Activated naive CD8-positive, alpha-beta T cell treated with anti-CD3 and anti-CD28 coated beads, Interleukin-2, amount 10 ng/mL, durations not matched to agents 7 days and 5 days (primary cell): Measurements from ENCODE around the gene ZBTB7C. TPM values are rescaled to one million over a fixed set of nuclear protein-coding genes. Genes with fewer than 3 reads are reported as not detected.

Experiments used
- ATAC-seq: fragments of 150-1000 bp; cut with Tn5 transposase; one replicate; pipeline ENCODE4 v1.10.0; 2021; ENCODE audit warnings: low read depth, moderate library complexity
- POLR2A ChIA-PET: fragments of 350-600 bp; sonication (Branson Sonifier 250); formaldehyde crosslinking; loops from one replicate; lab custom pipeline; 2021; ENCODE audit warnings: antibody characterized with exemption; lab: Charles Lee
- DNase-seq: peaks from one replicate; pipeline ENCODE4 v3.0.0; 2021
- H3K27ac Mint-ChIP-seq: one replicate; pipeline ENCODE4 v1.8.0; 2022; ENCODE audit warnings: mild to moderate bottlenecking, mixed read lengths
- H3K27me3 Mint-ChIP-seq: one replicate; pipeline ENCODE4 v1.8.0; 2022; ENCODE audit warnings: mild to moderate bottlenecking, moderate library complexity, mixed read lengths
- H3K36me3 Mint-ChIP-seq: one replicate; pipeline ENCODE4 v1.8.0; 2021; ENCODE audit warnings: mild to moderate bottlenecking, mixed read lengths
- H3K4me1 Mint-ChIP-seq: one replicate; pipeline ENCODE4 v1.8.0; 2021; ENCODE audit warnings: mixed read lengths
- H3K4me3 Mint-ChIP-seq: one replicate; pipeline ENCODE4 v1.8.0; 2022; ENCODE audit warnings: mild to moderate bottlenecking, moderate library complexity, mixed read lengths
- H3K9me3 Mint-ChIP-seq: one replicate; pipeline ENCODE4 v1.8.0; 2021; ENCODE audit warnings: mixed read lengths
- total RNA-seq, 2 experiments: library from RNA; stranded (reverse); gene quantifications; one replicate each; pipeline ENCODE4 v1.2.3, GENCODE V29; 2021

The ZBTB7C gene
- total RNA-seq, 2 experiments from 2014 or later = not detected

DNA sequence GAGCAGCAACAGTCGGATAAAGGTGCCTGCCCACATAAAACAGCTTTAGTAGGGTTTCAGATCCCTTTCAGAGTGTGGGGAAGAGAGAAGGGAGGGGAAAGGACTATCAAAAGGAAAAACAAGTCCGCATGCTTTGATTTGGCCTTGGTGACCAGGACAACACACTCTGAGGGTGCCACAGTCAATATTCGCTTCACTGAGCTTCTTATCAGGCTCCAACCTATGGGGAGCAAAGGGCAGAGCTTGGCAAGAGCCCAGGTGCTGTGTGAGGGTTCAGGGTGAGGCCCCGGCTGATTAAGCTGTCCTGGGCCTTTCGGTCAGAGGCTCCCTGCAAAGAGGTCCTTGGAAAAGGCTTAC is 241.3 kb downstream of the ZBTB7C start:
- POLR2A ChIA-PET = no interaction called here

DNA sequence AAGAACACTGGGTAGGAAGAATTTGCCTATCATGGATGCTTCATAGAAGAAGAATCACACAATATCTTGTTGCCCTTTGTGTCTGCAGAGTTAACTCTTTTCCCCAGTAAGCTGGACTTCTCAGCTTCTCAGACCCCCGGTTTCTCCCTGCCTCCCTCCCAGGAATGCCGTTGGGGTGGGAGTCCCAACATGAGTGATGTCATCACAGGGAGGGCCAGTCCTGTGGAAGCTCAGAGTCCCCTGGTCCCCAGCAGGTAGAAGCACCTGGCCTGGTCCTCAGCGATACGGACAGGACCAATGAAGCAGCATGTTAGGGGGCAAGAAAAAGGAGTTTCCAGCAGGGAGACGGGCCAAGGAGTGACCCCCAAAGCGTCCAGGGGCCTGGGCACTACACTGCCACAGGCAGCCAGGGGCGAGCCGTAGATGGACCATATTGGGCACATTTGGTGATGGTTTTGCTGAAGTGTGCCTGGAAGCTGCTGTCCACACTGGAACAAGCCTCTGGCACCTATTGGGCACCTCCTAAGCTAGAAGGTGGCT is 242.8 kb downstream of the ZBTB7C start:
- Mint-ChIP-seq H3K9me3 (no peaks in the 10 kb centered on the region), H3K36me3 (no peaks in the 10 kb centered on the region), H3K27me3 (peaks cover 26% of the 10 kb centered on the region), H3K27ac (no peak overlapping the region), H3K4me3 (no peak overlapping the region), H3K4me1 (peaks cover 5% of the 10 kb centered on the region)
- POLR2A ChIA-PET = no interaction called here
- no peak for DNase-seq
- ATAC-seq = no peak

More for the DNA sequence above, 241.3 kb downstream of the ZBTB7C start:
- Mint-ChIP-seq H3K27me3 (peaks cover 23% of the 10 kb centered on the region), H3K4me3 (no peak overlapping the region), H3K9me3 (no peaks in the 10 kb centered on the region), H3K27ac (no peak overlapping the region), H3K36me3 (no peaks in the 10 kb centered on the region), H3K4me1 (peaks cover 5% of the 10 kb centered on the region)
- no peak for DNase-seq
- no peak for ATAC-seq

DNA sequence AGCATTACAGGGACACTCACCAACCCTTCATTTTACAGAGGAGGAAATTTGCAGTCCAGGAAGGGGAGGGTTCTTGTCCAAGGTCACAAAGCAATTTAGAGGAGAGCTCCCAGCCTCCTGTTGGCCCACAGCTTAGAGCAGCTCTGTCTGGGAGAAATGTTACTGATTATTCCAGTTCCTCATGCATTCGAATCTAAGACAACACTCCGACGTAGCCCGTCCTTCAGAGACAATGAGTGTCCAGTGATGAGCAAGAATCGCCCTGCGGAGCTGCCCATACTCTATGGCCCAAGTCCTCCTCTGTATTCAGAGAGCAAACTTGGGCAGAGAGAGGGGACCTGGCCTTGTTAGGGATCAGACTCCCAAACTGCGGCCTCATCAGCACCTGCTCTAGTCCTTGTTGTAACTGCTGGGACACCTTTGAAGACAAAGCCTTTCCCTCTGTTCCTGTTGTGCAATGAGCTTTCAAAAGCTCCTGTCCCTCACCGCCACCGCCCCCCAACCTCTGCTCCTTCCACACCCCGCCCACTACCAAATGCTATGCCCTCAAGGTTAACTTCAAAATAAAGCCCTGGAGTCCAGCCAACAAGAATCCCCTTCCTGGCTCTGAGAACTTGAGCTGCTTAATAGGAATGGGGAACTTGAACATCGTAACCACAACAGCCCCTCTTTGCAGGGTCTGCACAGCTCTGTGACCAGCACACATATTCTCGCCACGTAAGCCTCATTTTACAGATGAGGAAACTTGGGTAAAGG is 243.9 kb downstream of the ZBTB7C start:
- peaks cover 31% of the 10 kb centered on the region for H3K27me3 Mint-ChIP-seq
- no peak overlapping the region for H3K4me3 Mint-ChIP-seq
- DNase-seq = no peak
- peaks cover 5% of the 10 kb centered on the region for H3K4me1 Mint-ChIP-seq
- H3K27ac Mint-ChIP-seq = no peak overlapping the region
- ATAC-seq = no peak
- H3K36me3 Mint-ChIP-seq = no peaks in the 10 kb centered on the region
- POLR2A ChIA-PET = no interaction called here
- H3K9me3 Mint-ChIP-seq = no peaks in the 10 kb centered on the region

DNA sequence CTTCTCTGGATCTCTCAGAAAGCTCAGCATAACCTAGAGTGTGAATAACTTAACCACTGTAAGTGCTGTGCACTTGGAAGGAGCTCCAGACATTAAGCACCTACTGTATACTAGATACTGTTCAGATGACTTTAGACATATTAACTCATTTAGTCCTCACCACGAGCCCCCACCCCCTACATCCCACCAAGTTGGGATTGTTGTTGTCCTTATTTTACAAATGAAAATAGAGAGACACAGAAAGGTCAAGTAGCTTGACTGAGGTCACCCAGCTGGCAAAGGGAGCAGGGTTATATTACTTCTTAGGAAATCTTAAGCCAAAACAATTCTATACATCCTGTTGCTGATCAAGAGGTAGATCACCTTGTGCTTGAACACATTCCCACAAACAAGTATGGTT is 244.5 kb downstream of the ZBTB7C start:
- POLR2A ChIA-PET = no interaction called here
- no peak for DNase-seq
- Mint-ChIP-seq H3K4me3 (no peak overlapping the region), H3K4me1 (peaks cover 5% of the 10 kb centered on the region), H3K27me3 (peaks cover 36% of the 10 kb centered on the region), H3K27ac (no peak overlapping the region), H3K36me3 (no peaks in the 10 kb centered on the region), H3K9me3 (no peaks in the 10 kb centered on the region)
- ATAC-seq = no peak

DNA sequence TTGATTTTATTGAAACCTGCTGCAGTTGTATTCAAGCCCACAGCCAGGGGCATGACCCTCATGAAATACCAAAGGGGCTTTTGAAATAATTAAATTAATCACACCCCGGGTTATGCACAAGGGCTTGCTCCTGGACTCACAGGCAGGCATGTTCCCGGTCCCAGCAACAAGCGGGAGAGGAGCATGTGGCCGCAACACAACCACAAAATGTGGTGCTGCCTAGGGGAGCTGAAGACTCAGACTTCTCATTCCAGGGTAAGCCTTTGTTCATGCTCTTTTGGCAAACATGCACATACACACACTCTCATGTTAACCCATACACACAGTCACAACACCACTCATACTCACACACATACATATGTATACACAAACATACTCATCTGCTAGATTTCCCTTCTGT is 245.1 kb downstream of the ZBTB7C start:
- H3K36me3 Mint-ChIP-seq = no peaks in the 10 kb centered on the region
- POLR2A ChIA-PET = no interaction called here
- no peak for ATAC-seq
- H3K9me3 Mint-ChIP-seq = no peaks in the 10 kb centered on the region
- H3K27me3 Mint-ChIP-seq = peaks cover 38% of the 10 kb centered on the region
- no peak overlapping the region for H3K27ac Mint-ChIP-seq
- no peak overlapping the region for H3K4me3 Mint-ChIP-seq
- no peak for DNase-seq
- H3K4me1 Mint-ChIP-seq = peaks cover 5% of the 10 kb centered on the region

DNA sequence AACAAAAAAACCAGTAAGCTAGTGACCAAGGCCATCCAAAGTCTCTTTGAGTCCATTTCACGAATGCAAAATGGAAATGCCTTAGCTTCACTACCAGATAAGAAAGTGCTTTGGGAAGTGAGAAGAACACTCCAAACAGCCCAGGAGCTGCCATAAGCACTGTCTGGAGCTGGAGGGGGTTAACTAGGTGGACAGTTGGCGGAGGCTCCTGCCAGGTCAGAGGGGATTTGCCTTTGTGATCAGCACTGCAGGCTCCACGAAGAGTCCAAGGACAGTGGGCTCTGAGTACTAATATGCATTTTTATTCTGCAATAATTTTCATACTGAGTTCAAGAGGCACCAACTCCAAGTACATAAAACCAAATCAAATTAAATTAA is 245.5 kb downstream of the ZBTB7C start:
- Mint-ChIP-seq H3K36me3 (no peaks in the 10 kb centered on the region), H3K9me3 (no peaks in the 10 kb centered on the region), H3K4me1 (peaks cover 5% of the 10 kb centered on the region), H3K4me3 (no peak overlapping the region), H3K27me3 (peaks cover 38% of the 10 kb centered on the region), H3K27ac (no peak overlapping the region)
- POLR2A ChIA-PET = no interaction called here
- DNase-seq = no peak
- ATAC-seq = no peak

DNA sequence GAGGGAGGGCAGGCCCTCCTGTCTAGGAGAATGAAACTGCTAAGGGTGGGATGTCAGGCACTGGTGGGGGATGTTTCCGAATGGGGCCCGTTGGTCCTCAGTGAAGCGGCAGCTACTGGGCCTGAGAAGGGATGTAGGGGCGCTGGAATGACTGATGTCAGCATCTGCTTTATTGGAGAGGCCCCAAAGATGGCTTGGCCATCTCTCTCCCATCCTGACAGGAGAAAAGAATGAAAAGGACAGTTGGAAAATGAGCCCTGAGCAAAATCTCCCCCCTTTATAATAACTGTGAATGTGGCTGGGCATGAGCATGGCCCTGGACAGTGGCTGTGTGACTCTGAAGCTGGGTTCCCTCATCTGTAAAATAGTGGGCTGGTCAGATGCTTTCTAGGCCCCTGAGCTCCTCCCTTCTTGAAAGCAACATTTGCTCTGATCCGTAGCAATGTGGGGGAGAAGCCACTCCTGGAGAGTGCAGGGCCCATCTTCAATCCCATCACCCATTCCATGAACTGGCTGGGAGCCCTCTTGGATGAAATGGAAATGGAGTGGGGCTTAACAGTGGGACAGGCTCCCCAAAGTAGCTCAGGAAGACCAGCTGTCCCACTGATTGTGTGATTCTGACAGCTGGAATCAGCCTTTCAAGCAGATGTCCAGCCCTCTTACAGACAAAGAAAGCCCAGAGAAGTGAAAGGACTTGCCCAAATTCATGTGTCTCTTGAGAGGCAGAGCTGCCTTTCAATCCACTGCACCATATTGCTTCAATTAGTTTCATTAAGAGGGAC is 246.0 kb downstream of the ZBTB7C start:
- Mint-ChIP-seq H3K27ac (no peak overlapping the region), H3K4me3 (no peak overlapping the region), H3K36me3 (no peaks in the 10 kb centered on the region), H3K4me1 (peaks cover 5% of the 10 kb centered on the region), H3K9me3 (no peaks in the 10 kb centered on the region), H3K27me3 (peaks cover 43% of the 10 kb centered on the region)
- POLR2A ChIA-PET = no interaction called here
- no peak for ATAC-seq
- no peak for DNase-seq

DNA sequence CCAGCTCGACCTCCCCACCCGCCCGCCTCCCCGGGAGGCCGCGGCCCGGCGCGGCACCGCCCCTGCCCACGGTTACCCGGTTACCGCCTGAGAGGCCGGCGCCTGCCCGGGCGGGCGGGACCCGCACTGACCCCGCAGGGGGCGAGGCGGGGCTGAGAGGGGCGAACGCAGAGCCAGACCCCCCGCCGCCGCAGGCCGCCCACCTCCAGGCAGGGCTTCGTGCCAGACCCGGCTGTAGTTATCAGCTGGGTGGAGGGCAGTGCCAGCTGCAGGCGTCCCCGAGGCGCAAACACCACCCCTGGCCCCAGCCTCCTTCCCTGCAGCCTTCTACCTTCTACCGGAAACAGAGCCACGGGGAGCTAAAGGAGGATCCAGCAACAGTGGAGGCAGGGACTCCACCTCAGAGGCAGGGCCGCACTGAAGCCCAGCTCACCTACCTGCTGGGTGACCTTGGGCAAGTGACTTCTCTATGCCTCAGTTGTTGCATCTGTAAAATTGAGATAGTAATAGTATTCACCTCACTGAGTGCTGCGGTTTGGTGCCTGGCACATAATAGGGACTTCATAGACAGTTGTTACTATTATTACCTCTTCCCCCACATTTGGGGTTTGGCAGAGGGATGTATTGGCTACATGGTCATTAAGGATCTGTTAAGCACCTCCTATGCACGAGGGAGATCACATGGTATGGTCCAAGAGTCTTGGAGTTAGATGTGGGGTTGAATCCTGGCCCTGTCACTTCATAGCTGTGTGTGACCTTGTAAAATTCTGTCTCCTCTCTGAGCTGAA is 247.1 kb downstream of the ZBTB7C start:
- Mint-ChIP-seq H3K36me3 (no peaks in the 10 kb centered on the region), H3K4me3 (peak overlapping the region; percentile 65), H3K27me3 (peaks cover 46% of the 10 kb centered on the region), H3K9me3 (no peaks in the 10 kb centered on the region), H3K27ac (no peak overlapping the region), H3K4me1 (peaks cover 3% of the 10 kb centered on the region)
- POLR2A ChIA-PET = no interaction called here
- ATAC-seq (peak; percentile 51), DNase-seq (no peak)

DNA sequence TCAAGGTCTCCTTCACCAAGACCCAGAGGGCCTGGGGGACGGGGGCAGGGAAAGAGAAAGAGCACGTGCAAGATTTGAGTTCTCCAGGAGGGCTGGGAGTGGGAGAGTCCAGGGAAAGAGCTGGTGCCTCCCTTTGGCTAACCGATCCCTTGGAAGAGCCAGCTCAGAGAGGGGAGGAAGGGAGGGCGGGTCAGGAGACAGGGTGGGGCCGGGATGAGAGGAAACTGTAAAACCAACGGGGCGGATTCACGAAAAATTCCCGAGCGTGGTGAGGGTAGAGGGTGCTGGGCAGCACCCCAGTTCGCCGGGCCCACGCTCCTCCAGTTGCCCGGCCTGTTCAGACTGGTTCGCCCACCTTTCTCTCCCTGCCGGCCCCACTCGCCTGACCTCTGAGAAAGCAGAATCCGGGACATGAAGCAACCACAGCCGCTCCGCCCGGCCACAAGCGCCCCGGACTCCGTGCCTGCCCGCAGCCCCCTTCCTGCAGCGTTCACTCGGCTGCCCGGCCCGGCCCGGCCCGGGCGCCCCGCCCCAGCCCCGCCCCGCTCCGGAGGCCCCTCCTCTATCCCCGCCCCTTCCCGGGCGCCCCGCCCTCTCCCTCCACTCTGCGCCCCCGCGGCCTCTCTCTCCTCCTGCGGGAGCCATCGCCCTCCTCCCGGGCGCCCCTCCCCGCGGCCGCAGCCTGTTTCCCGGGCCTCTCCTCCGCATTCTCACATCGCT is 247.8 kb downstream of the ZBTB7C start:
- H3K27ac Mint-ChIP-seq = no peak overlapping the region

DNA sequence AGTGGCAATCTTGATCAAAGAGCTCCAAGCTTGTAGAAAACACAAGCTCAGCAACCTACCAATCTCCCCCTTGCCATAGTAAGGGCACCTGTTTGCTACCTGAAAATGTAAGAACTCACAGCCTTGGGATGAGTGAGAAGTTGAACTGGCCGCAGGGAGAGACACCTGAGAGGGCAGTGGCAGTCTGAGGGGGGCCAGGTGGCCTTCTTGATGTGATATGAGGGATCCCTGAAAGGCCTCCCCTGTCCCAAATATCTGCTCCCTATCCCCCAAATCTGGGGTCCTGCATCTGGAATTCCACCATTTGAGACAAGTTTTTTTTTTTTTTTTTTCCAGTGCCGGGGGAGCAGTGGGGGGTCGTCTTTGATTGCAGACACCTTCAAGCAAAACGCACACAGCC is 248.6 kb downstream of the ZBTB7C start:
- H3K27ac Mint-ChIP-seq = no peak overlapping the region
- peak overlapping the region; percentile 25 for H3K4me3 Mint-ChIP-seq
- H3K4me1 Mint-ChIP-seq = no peaks in the 10 kb centered on the region
- no peaks in the 10 kb centered on the region for H3K9me3 Mint-ChIP-seq
- peaks cover 47% of the 10 kb centered on the region for H3K27me3 Mint-ChIP-seq
- DNase-seq (no peak), ATAC-seq (no peak)
- POLR2A ChIA-PET = no interaction called here
- H3K36me3 Mint-ChIP-seq = no peaks in the 10 kb centered on the region

More for the DNA sequence above, 247.8 kb downstream of the ZBTB7C start:
- no peaks in the 10 kb centered on the region for H3K36me3 Mint-ChIP-seq
- H3K4me3 Mint-ChIP-seq = peak overlapping the region; percentile 65
- H3K9me3 Mint-ChIP-seq = no peaks in the 10 kb centered on the region
- POLR2A ChIA-PET = no interaction called here
- ATAC-seq (peak; percentile 89), DNase-seq (peak; percentile 75)
- peaks cover 50% of the 10 kb centered on the region for H3K27me3 Mint-ChIP-seq
- no peaks in the 10 kb centered on the region for H3K4me1 Mint-ChIP-seq

DNA sequence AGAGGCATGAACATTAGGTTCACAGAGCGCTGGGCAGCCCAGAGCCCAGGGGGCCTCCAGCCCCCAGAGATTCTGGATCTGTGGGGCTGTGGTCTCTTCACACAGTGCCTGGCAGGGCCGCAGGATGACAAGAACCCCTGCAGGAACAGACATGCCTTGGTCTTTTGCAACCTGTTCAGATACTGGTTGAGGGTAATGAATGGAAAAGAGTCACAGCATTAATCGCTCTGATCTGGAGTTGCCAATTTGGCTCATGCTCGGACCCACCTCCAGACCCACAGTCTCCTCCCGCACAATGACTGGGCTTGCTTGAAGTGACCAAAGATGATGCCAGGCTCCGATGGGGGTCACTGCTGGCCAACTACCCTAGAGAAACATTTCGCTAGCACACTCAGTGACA is 249.4 kb downstream of the ZBTB7C start:
- ATAC-seq (no peak), DNase-seq (no peak)
- H3K27ac Mint-ChIP-seq = no peak overlapping the region
- POLR2A ChIA-PET = no interaction called here
- H3K4me1 Mint-ChIP-seq = no peaks in the 10 kb centered on the region
- H3K27me3 Mint-ChIP-seq = peaks cover 42% of the 10 kb centered on the region
- no peaks in the 10 kb centered on the region for H3K36me3 Mint-ChIP-seq
- H3K9me3 Mint-ChIP-seq = no peaks in the 10 kb centered on the region
- no peak overlapping the region for H3K4me3 Mint-ChIP-seq

DNA sequence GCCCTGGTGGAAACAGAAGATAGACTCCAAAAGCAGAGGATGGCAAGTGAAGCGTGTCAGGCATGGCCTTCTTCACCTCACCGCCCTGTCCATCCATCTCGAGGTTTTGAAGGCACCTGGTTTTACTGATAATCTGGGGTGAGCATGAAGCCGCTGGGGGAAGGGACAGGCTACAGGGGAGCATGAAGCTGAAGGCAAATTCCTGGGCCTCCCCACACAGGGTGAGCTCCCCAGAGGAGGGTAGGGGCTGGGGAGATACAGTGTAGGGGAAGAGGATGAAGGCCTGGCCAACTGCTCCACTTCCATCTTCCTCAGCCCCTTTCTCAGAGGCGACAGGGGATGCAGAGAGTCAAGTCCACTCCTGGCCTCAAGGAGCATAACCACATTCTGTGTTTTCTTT is 250.5 kb downstream of the ZBTB7C start:
- H3K4me1 Mint-ChIP-seq = no peaks in the 10 kb centered on the region
- ATAC-seq = no peak
- no peak overlapping the region for H3K4me3 Mint-ChIP-seq
- H3K27ac Mint-ChIP-seq = no peak overlapping the region
- DNase-seq = no peak
- POLR2A ChIA-PET = no interaction called here
- H3K9me3 Mint-ChIP-seq = no peaks in the 10 kb centered on the region
- peaks cover 42% of the 10 kb centered on the region for H3K27me3 Mint-ChIP-seq
- no peaks in the 10 kb centered on the region for H3K36me3 Mint-ChIP-seq

DNA sequence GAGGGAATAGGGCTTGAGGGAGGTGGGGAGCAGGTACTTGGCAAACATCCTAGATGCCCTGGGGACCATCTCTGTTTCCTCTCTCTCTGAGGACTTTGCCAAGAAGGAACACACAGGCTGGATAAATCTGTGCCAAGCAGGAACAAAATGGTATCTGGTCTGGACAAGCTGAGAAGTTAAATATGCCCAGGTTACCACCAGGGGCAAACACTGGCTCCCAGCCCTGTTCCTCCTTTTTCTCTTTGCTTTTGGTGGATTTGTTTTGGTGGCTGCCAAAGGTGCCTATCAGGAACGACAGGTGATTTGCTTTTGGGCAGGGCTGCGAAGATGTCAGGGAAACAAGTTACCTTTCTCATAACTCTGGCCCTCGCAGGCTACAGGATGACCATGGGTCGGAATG is 251.2 kb downstream of the ZBTB7C start:
- POLR2A ChIA-PET = no interaction called here
- no peak overlapping the region for H3K27ac Mint-ChIP-seq
- no peaks in the 10 kb centered on the region for H3K36me3 Mint-ChIP-seq
- DNase-seq (no peak), ATAC-seq (no peak)
- peaks cover 37% of the 10 kb centered on the region for H3K27me3 Mint-ChIP-seq
- H3K9me3 Mint-ChIP-seq = no peaks in the 10 kb centered on the region
- no peak overlapping the region for H3K4me3 Mint-ChIP-seq
- H3K4me1 Mint-ChIP-seq = no peaks in the 10 kb centered on the region
